ENCODE measurements around the gene ZNF646. TPM values are rescaled to one million over a fixed set of nuclear protein-coding genes. Genes with fewer than 3 reads are reported as not detected.
A peak's percentile ranks its signal among the peaks of the same experiment; 100 is the strongest.

Gene ZNF646
- total and polyA plus RNA-seq, 2 of the 13 experiments (the other 11 are each of a cell fraction or from before 2014, with no cell fraction given) = 3.4 to 10.9 TPM

DNA sequence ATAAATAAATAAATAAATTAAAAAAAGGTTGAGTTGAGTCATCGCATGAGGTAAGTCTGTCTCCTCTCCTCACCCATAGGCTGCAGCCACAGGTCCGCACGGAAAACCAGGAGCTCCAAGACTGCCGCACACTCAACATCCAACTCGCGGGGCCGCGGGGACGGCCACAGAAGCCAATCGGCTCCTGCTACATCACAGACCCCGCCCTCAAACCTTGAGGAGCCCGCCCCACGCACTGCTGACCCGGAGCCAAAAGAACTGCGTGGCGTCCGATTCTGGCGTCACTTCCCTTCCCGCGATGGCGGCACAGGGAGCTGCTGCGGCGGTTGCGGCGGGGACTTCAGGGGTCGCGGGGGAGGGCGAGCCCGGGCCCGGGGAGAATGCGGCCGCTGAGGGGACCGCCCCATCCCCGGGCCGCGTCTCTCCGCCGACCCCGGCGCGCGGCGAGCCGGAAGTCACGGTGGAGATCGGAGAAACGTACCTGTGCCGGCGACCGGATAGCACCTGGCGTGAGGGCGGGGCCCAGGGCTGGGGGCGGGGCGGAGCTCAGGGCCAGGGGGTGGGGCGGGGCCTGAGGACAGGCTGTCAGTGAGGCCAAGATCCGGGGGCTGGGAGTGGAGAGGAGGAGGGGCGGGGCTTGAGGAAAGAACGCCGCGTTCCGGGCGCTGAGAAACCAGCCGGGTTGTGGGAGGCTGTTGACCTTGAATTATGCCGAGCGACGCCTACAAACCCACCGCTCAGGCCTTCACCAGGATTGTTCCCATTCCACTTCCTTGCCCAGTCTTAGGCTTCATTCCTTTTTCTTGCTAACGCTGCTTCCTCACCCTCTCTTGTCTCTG is 43.4 kb downstream of the ZNF646 start, which contains the start of gene KAT8 (continued):
- TF ChIP-seq, protein P1, sequence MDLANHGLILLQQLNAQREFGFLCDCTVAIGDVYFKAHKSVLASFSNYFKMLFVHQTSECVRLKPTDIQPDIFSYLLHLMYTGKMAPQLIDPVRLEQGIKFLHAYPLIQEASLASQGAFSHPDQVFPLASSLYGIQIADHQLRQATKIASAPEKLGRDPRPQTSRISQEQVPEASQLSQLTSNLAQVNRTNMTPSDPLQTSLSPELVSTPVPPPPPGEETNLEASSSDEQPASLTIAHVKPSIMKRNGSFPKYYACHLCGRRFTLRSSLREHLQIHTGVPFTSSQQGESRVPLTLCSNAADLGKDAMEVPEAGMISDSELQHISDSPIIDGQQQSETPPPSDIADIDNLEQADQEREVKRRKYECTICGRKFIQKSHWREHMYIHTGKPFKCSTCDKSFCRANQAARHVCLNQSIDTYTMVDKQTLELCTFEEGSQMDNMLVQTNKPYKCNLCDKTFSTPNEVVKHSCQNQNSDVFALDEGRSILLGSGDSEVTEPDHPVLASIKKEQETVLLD (CRISPR knock-in tag; IDR thresholded peaks at IDR 0.05; ENCODE audit: low read depth) = peak; percentile 97
- peak; percentile 94 for TF ChIP-seq ATF1 (CRISPR knock-in tag; IDR thresholded peaks at IDR 0.05)
- no peak for TF ChIP-seq SRSF9 (IDR thresholded peaks at IDR 0.05; ENCODE audit: borderline replicate concordance, insufficient read depth, low read depth, low read length, poor library complexity, severe bottlenecking)
- peak; percentile 58; the same call in 1 of the 2 replicates for TF ChIP-seq MED1 (CRISPR knock-in tag; IDR thresholded peaks at IDR 0.05)
- TF ChIP-seq, protein P2, sequence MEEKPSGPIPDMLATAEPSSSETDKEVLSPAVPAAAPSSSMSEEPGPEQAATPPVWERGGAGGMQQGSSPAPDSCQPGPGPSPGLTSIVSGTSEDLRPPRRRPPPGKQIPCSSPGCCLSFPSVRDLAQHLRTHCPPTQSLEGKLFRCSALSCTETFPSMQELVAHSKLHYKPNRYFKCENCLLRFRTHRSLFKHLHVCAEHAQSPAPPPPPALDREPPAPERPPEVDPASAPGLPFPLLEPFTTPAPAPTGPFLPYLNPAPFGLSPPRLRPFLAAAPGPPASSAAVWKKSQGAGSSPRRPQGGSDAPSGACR (CRISPR knock-in tag; IDR thresholded peaks at IDR 0.05) = peak; percentile 33; the same call in 1 of the 2 replicates
- TF ChIP-seq ETV6 (CRISPR knock-in tag; conservative IDR thresholded peaks at IDR 0.05) = peak; percentile 94
- TF ChIP-seq, protein P3, sequence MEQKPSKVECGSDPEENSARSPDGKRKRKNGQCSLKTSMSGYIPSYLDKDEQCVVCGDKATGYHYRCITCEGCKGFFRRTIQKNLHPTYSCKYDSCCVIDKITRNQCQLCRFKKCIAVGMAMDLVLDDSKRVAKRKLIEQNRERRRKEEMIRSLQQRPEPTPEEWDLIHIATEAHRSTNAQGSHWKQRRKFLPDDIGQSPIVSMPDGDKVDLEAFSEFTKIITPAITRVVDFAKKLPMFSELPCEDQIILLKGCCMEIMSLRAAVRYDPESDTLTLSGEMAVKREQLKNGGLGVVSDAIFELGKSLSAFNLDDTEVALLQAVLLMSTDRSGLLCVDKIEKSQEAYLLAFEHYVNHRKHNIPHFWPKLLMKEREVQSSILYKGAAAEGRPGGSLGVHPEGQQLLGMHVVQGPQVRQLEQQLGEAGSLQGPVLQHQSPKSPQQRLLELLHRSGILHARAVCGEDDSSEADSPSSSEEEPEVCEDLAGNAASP (CRISPR knock-in tag; IDR thresholded peaks at IDR 0.05; ENCODE audit: borderline replicate concordance) = peak; percentile 82
- TF ChIP-seq, protein P4, sequence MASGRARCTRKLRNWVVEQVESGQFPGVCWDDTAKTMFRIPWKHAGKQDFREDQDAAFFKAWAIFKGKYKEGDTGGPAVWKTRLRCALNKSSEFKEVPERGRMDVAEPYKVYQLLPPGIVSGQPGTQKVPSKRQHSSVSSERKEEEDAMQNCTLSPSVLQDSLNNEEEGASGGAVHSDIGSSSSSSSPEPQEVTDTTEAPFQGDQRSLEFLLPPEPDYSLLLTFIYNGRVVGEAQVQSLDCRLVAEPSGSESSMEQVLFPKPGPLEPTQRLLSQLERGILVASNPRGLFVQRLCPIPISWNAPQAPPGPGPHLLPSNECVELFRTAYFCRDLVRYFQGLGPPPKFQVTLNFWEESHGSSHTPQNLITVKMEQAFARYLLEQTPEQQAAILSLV (CRISPR knock-in tag; IDR thresholded peaks at IDR 0.05; ENCODE audit: borderline replicate concordance) = peak; percentile 89; the same call in 1 of the 2 replicates
- TF ChIP-seq, protein P5, sequence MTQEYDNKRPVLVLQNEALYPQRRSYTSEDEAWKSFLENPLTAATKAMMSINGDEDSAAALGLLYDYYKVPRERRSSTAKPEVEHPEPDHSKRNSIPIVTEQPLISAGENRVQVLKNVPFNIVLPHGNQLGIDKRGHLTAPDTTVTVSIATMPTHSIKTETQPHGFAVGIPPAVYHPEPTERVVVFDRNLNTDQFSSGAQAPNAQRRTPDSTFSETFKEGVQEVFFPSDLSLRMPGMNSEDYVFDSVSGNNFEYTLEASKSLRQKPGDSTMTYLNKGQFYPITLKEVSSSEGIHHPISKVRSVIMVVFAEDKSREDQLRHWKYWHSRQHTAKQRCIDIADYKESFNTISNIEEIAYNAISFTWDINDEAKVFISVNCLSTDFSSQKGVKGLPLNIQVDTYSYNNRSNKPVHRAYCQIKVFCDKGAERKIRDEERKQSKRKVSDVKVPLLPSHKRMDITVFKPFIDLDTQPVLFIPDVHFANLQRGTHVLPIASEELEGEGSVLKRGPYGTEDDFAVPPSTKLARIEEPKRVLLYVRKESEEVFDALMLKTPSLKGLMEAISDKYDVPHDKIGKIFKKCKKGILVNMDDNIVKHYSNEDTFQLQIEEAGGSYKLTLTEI (CRISPR knock-in tag; conservative IDR thresholded peaks at IDR 0.05) = no peak
- TF ChIP-seq ZNF737 (CRISPR knock-in tag; IDR thresholded peaks at IDR 0.05; ENCODE audit: borderline replicate concordance) = no peak
- TF ChIP-seq, protein P6, sequence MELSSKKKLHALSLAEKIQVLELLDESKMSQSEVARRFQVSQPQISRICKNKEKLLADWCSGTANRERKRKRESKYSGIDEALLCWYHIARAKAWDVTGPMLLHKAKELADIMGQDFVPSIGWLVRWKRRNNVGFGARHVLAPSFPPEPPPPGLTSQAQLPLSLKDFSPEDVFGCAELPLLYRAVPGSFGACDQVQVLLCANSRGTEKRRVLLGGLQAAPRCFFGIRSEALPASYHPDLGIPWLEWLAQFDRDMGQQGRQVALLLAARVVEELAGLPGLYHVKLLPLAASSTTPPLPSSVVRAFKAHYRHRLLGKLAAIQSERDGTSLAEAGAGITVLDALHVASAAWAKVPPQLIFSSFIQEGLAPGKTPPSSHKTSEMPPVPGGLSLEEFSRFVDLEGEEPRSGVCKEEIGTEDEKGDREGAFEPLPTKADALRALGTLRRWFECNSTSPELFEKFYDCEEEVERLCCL (CRISPR knock-in tag; IDR thresholded peaks at IDR 0.05; ENCODE audit: borderline replicate concordance) = no peak
- TF ChIP-seq LCORL (IDR thresholded peaks at IDR 0.05) = no peak
- no peak; the same call in 1 of the 2 replicates for TF ChIP-seq LCORL (CRISPR knock-in tag; IDR thresholded peaks at IDR 0.05)
- TF ChIP-seq SP2 (CRISPR knock-in tag; IDR thresholded peaks at IDR 0.05) = peak; percentile 91
- peak; percentile 55 for TF ChIP-seq ETV5 (CRISPR knock-in tag; IDR thresholded peaks at IDR 0.05; ENCODE audit: borderline replicate concordance)
- TF ChIP-seq ESRRA (CRISPR knock-in tag; IDR thresholded peaks at IDR 0.05; ENCODE audit: low read depth) = 0 out of 2 replicates have a peak, but pooled peaks have one; percentile 35
- TF ChIP-seq, protein P7, sequence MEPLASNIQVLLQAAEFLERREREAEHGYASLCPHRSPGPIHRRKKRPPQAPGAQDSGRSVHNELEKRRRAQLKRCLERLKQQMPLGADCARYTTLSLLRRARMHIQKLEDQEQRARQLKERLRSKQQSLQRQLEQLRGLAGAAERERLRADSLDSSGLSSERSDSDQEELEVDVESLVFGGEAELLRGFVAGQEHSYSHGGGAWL (CRISPR knock-in tag; IDR thresholded peaks at IDR 0.05) = peak; percentile 69
- TF ChIP-seq, protein P8, sequence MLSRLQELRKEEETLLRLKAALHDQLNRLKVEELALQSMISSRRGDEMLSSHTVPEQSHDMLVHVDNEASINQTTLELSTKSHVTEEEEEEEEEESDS (CRISPR knock-in tag; IDR thresholded peaks at IDR 0.05; ENCODE audit: borderline replicate concordance) = 0 out of 2 replicates have a peak, but pooled peaks have one; percentile 83
- no peak; the same call in 1 of the 2 replicates for TF ChIP-seq DR1 (CRISPR knock-in tag; IDR thresholded peaks at IDR 0.05)
